ENCODE data around the gene SNURF. TPM values are rescaled to one million over a fixed set of nuclear protein-coding genes. Genes with fewer than 3 reads are reported as not detected.
"Not testable (repeated sequence)": the region's sequence is repeated elsewhere in the genome, so short reads cannot be mapped to it uniquely, and the experiment has no call there.

The SNURF gene
- total and polyA plus RNA-seq, 2 donors from 2014 or later, result 8.3 to 19.1 TPM

DNA sequence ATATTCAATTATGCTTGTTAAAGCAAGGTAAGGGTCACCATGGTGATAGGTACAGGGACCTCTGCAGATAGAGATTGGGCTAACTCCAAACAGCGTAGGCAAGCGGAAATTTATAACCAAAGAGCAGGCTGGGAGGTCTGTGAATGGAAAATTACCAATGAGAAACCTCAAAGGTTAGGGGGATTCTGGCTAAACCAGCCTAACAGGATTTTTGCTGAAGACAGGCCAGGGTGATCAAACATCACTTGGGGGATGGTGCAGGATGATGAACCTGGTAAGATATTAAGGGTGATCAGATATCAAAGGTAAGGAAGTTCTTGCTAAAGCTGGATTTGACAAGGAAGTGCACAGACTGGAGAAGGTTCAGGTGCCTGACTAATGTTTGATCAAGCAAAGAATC lies 35.3 kb upstream of the SNURF start:
- no peak for FAIRE-seq

DNA sequence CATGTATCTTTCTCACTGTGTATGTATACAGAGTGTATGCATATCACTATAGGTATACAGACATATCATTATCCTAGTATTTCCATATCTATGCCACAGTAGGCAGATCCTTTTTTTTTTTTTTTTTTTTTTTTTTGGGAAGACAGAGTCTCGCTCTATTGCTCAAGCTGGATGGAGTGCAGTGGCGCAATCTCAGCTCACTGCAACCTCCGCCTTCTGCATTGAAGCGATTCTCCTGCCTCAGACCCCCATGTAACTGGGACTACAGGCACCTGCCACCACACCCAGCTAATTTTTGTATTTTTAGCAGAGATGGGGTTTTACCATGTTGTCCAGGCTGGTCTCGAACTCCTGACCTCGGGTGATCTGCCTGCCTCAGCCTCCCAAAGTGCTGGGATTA lies 32.0 kb upstream of the SNURF start:
- FAIRE-seq; H3K27ac ChIP-seq (ENCODE audit: low read depth in 2 of 2, low read length in 2 of 2); intact Hi-C loops (cut with DNase I): not testable (repeated sequence)

More for the DNA sequence above, 35.3 kb upstream of the SNURF start:
- no peak overlapping the region for H3K9ac ChIP-seq (ENCODE audit: low read length in 3 of 3)
- no peak overlapping the region for H3K4me3 ChIP-seq (ENCODE audit: low read length in 3 of 3)
- no peaks in the 10 kb centered on the region for H3K36me3 ChIP-seq (ENCODE audit: control insufficient read depth in 2 of 3, insufficient read depth in 3 of 3, low read length in 3 of 3)
- H3K4me1 ChIP-seq (ENCODE audit: control insufficient read depth in 2 of 3, insufficient read depth in 2 of 3, low read depth in 1 of 3, low read length in 3 of 3), result no peaks in the 10 kb centered on the region
- intact Hi-C loops (cut with DNase I), result no loop called here
- no peak for DNase-seq
- TF ChIP-seq CTCF (IDR thresholded peaks at IDR 0.05; ENCODE audit: borderline replicate concordance, extremely low read depth, insufficient read depth), result no peak
- no peak overlapping the region for H3K27ac ChIP-seq (ENCODE audit: low read depth in 2 of 2, low read length in 2 of 2)
- no peaks in the 10 kb centered on the region for H3K9me3 ChIP-seq (ENCODE audit: control insufficient read depth in 2 of 3, insufficient read depth in 1 of 3, low read length in 3 of 3)
- H3K27me3 ChIP-seq (ENCODE audit: control insufficient read depth, insufficient read depth, low read length), result no peaks in the 10 kb centered on the region

GRCh38 chr15:24924153-24924552 lies 30.6 kb upstream of the SNURF start:
- no peak for TF ChIP-seq CTCF (IDR thresholded peaks at IDR 0.05; ENCODE audit: borderline replicate concordance, extremely low read depth, insufficient read depth)
- H3K27me3 ChIP-seq (ENCODE audit: control insufficient read depth, insufficient read depth, low read length), result no peaks in the 10 kb centered on the region
- H3K9ac ChIP-seq (ENCODE audit: low read length in 3 of 3), result no peak overlapping the region
- H3K27ac ChIP-seq (ENCODE audit: low read depth in 2 of 2, low read length in 2 of 2), result no peak overlapping the region
- H3K36me3 ChIP-seq (ENCODE audit: control insufficient read depth in 2 of 3, insufficient read depth in 3 of 3, low read length in 3 of 3), result no peaks in the 10 kb centered on the region
- DNase-seq (no peak), FAIRE-seq (no peak)
- intact Hi-C loops (cut with DNase I), result no loop called here
- no peaks in the 10 kb centered on the region for H3K9me3 ChIP-seq (ENCODE audit: control insufficient read depth in 2 of 3, insufficient read depth in 1 of 3, low read length in 3 of 3)
- no peak overlapping the region for H3K4me3 ChIP-seq (ENCODE audit: low read length in 3 of 3)
- H3K4me1 ChIP-seq (ENCODE audit: control insufficient read depth in 2 of 3, insufficient read depth in 2 of 3, low read depth in 1 of 3, low read length in 3 of 3), result no peaks in the 10 kb centered on the region

More for the DNA sequence above, 32.0 kb upstream of the SNURF start:
- H3K36me3 ChIP-seq (ENCODE audit: control insufficient read depth in 2 of 3, insufficient read depth in 3 of 3, low read length in 3 of 3); H3K4me3 ChIP-seq (ENCODE audit: low read length in 3 of 3); H3K4me1 ChIP-seq (ENCODE audit: control insufficient read depth in 2 of 3, insufficient read depth in 2 of 3, low read depth in 1 of 3, low read length in 3 of 3); H3K9me3 ChIP-seq (ENCODE audit: control insufficient read depth in 2 of 3, insufficient read depth in 1 of 3, low read length in 3 of 3); H3K9ac ChIP-seq (ENCODE audit: low read length in 3 of 3); DNase-seq; H3K27me3 ChIP-seq (ENCODE audit: control insufficient read depth, insufficient read depth, low read length): not testable (repeated sequence)

DNA sequence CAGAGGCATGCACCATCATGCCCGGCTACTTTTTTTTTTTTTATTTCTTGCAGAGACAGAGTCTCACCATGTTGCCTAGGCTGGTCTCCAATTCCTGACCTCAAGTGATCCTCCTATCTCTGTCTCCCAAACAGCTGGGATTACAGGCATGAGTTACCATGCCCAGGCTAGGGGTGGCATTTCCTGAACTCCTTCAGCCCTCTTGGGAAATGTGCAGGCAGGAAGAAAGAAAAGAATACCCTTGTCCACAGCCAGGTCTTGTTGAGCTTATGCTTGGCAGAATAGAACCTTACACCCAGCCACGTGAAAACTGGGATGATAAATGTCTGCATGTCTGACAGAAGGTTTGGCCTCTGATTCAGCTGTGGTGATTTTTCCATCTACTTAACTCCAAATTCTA lies 30.2 kb upstream of the SNURF start:
- H3K27ac ChIP-seq (ENCODE audit: low read depth in 2 of 2, low read length in 2 of 2), result no peak overlapping the region

GRCh38 chr15:24931874-24932732 lies 22.7 kb upstream of the SNURF start:
- H3K27ac ChIP-seq (ENCODE audit: low read depth in 2 of 2, low read length in 2 of 2); H3K36me3 ChIP-seq (ENCODE audit: control insufficient read depth in 2 of 3, insufficient read depth in 3 of 3, low read length in 3 of 3); H3K4me3 ChIP-seq (ENCODE audit: low read length in 3 of 3); intact Hi-C loops (cut with DNase I); H3K9ac ChIP-seq (ENCODE audit: low read length in 3 of 3); H3K9me3 ChIP-seq (ENCODE audit: control insufficient read depth in 2 of 3, insufficient read depth in 1 of 3, low read length in 3 of 3); DNase-seq; FAIRE-seq; H3K4me1 ChIP-seq (ENCODE audit: control insufficient read depth in 2 of 3, insufficient read depth in 2 of 3, low read depth in 1 of 3, low read length in 3 of 3); H3K27me3 ChIP-seq (ENCODE audit: control insufficient read depth, insufficient read depth, low read length): not testable (repeated sequence)

More for the DNA sequence above, 30.2 kb upstream of the SNURF start:
- Histone ChIP-seq H3K4me1 (ENCODE audit: control insufficient read depth in 2 of 3, insufficient read depth in 2 of 3, low read depth in 1 of 3, low read length in 3 of 3) (no peaks in the 10 kb centered on the region), H3K36me3 (ENCODE audit: control insufficient read depth in 2 of 3, insufficient read depth in 3 of 3, low read length in 3 of 3) (no peaks in the 10 kb centered on the region), H3K27me3 (ENCODE audit: control insufficient read depth, insufficient read depth, low read length) (no peaks in the 10 kb centered on the region), H3K4me3 (ENCODE audit: low read length in 3 of 3) (no peak overlapping the region), H3K9me3 (ENCODE audit: control insufficient read depth in 2 of 3, insufficient read depth in 1 of 3, low read length in 3 of 3) (no peaks in the 10 kb centered on the region), H3K9ac (ENCODE audit: low read length in 3 of 3) (no peak overlapping the region)
- FAIRE-seq (no peak), DNase-seq (no peak)
- TF ChIP-seq CTCF (IDR thresholded peaks at IDR 0.05; ENCODE audit: borderline replicate concordance, extremely low read depth, insufficient read depth), result no peak
- intact Hi-C loops (cut with DNase I), result no loop called here
